Liver (tissue), 9 donors: ENCODE results near the gene SPAG4. TPM values are rescaled to one million over a fixed set of nuclear protein-coding genes. Genes with fewer than 3 reads are reported as not detected.

ENCODE experiments used
- DNase-seq: peaks from one replicate; pipeline ENCODE4 v3.0.0-alpha.2; 2017; ENCODE audit warnings: low spot score
- H3K27ac ChIP-seq, 2 donors: one replicate each; pipeline ENCODE4 v1.7.0; 2013; ENCODE audit warnings: inconsistent platforms in 2 of 2, low read length in 2 of 2, control low read depth in 1 of 2, low read depth in 1 of 2, mild to moderate bottlenecking in 1 of 2
- H3K27me3 ChIP-seq, 4 donors: one replicate each; pipeline versions ENCODE4 v1.6.1 to v1.7.0; 2013; ENCODE audit warnings: low read length in 3 of 4, inconsistent platforms in 1 of 4, mild to moderate bottlenecking in 1 of 4, moderate library complexity in 1 of 4; ENCODE audit not compliant: control insufficient read depth in 4 of 4, insufficient read depth in 4 of 4
- H3K36me3 ChIP-seq, 4 donors: one replicate each; pipeline versions ENCODE4 v1.6.1 to v1.7.0; 2013; ENCODE audit warnings: low read length in 3 of 4, mild to moderate bottlenecking in 3 of 4, low read depth in 1 of 4, moderate library complexity in 1 of 4; ENCODE audit not compliant: control insufficient read depth in 4 of 4, insufficient read depth in 3 of 4
- H3K4me1 ChIP-seq, 4 donors: one replicate each; pipeline versions ENCODE4 v1.6.1 to v1.7.0; 2013; ENCODE audit warnings: low read length in 3 of 4, mild to moderate bottlenecking in 3 of 4, moderate library complexity in 1 of 4; ENCODE audit not compliant: control insufficient read depth in 4 of 4, insufficient read depth in 4 of 4
- H3K4me3 ChIP-seq, 3 donors: one replicate each; pipeline versions ENCODE4 v1.6.1 to v1.7.0; 2013; ENCODE audit warnings: low read length in 3 of 3, control low read depth in 1 of 3, low read depth in 1 of 3, mild to moderate bottlenecking in 1 of 3
- H3K9ac ChIP-seq, 2 donors: one replicate each; pipeline ENCODE4 v1.7.0; 2013; ENCODE audit warnings: low read length in 2 of 2, mild to moderate bottlenecking in 2 of 2, moderate library complexity in 2 of 2, control low read depth in 1 of 2, low read depth in 1 of 2
- H3K9me3 ChIP-seq, 4 donors: one replicate each; pipeline versions ENCODE4 v1.6.1 to v1.7.0; 2013; ENCODE audit warnings: low read length in 3 of 4; ENCODE audit not compliant: control insufficient read depth in 4 of 4
- ATF3 ChIP-seq: IDR thresholded peaks from 2 replicates; pipeline ENCODE4 v1.6.1; 2016; ENCODE audit warnings: antibody characterized with exemption
- CTCF ChIP-seq: fragments of 150-350 bp; IDR thresholded peaks from 2 replicates; pipeline ENCODE4 v1.5.1; 2017; ENCODE audit warnings: improper control_type of control experiment, low read depth, low read length; ENCODE audit not compliant: missing input control
- EGR1 ChIP-seq, 2 donors: IDR thresholded peaks; 2 replicates each; pipeline ENCODE4 v1.6.1; 2016 to 2018; ENCODE audit warnings: antibody characterized with exemption in 2 of 2, low read depth in 2 of 2
- FOXA1 ChIP-seq: IDR thresholded peaks from 2 replicates; pipeline ENCODE4 v1.6.1; 2016; ENCODE audit warnings: antibody characterized with exemption
- HNF4A ChIP-seq, 2 donors: conservative IDR thresholded peaks; 2 replicates each; pipeline ENCODE4 v1.6.1; 2016; ENCODE audit warnings: antibody characterized with exemption in 2 of 2, mild to moderate bottlenecking in 2 of 2
- JUND ChIP-seq, 2 donors: IDR thresholded peaks; 2 replicates each; pipeline ENCODE4 v1.6.1; 2016; ENCODE audit warnings: antibody characterized with exemption in 2 of 2
- MAX ChIP-seq: IDR thresholded peaks from 2 replicates; pipeline ENCODE4 v1.6.1; 2016; ENCODE audit warnings: antibody characterized with exemption
- NR2F2 ChIP-seq: IDR thresholded peaks from 2 replicates; pipeline ENCODE4 v1.6.1; 2016; ENCODE audit warnings: antibody characterized with exemption
- REST ChIP-seq: IDR thresholded peaks from 2 replicates; pipeline ENCODE4 v1.6.1; 2016; ENCODE audit warnings: antibody characterized with exemption, mild to moderate bottlenecking
- RXRA ChIP-seq, 2 donors: IDR thresholded peaks; 2 replicates each; pipeline ENCODE4 v1.6.1; 2017 to 2018; ENCODE audit warnings: antibody characterized with exemption in 2 of 2, mild to moderate bottlenecking in 1 of 2
- TAF1 ChIP-seq: conservative IDR thresholded peaks from 2 replicates; pipeline ENCODE4 v1.6.1; 2016; ENCODE audit warnings: antibody characterized with exemption, mild to moderate bottlenecking
- YY1 ChIP-seq: IDR thresholded peaks from 2 replicates; pipeline ENCODE4 v1.6.1; 2016; ENCODE audit warnings: antibody characterized with exemption, mild to moderate bottlenecking
- WGBS: extraction: QIAGEN DNeasy Blood & Tissue Kit; methylation state at CpG from one replicate; pipeline ENCODE4 v1.1.7; 2013; 5-methylcytosine and 5-hydroxymethylcytosine counted together
- polyA plus RNA-seq, 2 donors: library from polyadenylated mRNA; stranded (reverse) in 1 of 2; unstranded in 1 of 2; fragments of 200-250 nt in 1 of 2; fragments of >200 nt in 1 of 2; fragmentation: Nextera tagmentation in 1 of 2; extraction: Ambion mirVana in 1 of 2; gene quantifications; one replicate each; pipeline versions ENCODE4 v1.2.1 to v1.2.3, GENCODE V29; 2013 to 2015
- total RNA-seq, 2 donors: library from RNA; depleted of rRNA; stranded (reverse); fragments of >200 nt; gene quantifications; one replicate each; pipeline ENCODE4 v1.2.3, GENCODE V29; 2014
- donor health status: healthy.
- donor health status: healthy.
- donor health status: healthy.
- donor health status: healthy.
- donor health status: healthy.

The SPAG4 gene
- total and polyA plus RNA-seq, 4 donors, result 2.1 to 4.6 (median 3.4) TPM

GRCh38 chr20:35621560-35621946 lies 5.9 kb downstream of the SPAG4 start:
- H3K9ac ChIP-seq, result no peak overlapping the region
- no peak overlapping the region for H3K27ac ChIP-seq
- no peak for DNase-seq
- no peaks in the 10 kb centered on the region for H3K27me3 ChIP-seq
- peaks cover 10 to 29% (median 22%) of the 10 kb centered on the region in 4 donors for H3K4me1 ChIP-seq
- H3K9me3 ChIP-seq, result no peaks in the 10 kb centered on the region
- peaks cover 7 to 14% (median 9%) of the 10 kb centered on the region in 4 donors for H3K36me3 ChIP-seq
- TF ChIP-seq RXRA (IDR thresholded peaks at IDR 0.05) (no peak), MAX (no peak), YY1 (no peak), REST (no peak)
- H3K4me3 ChIP-seq, result no peak overlapping the region
- 94% methylated on average over 2 of the region's 2 CpGs for WGBS

- Histone ChIP-seq H3K27me3 (no peaks in the 10 kb centered on the region), H3K4me1 (peaks cover 0 to 4% (median 4%) of the 10 kb centered on the region in 4 donors), H3K4me3 (no peak overlapping the region), H3K36me3 (peaks cover 7 to 48% (median 26%) of the 10 kb centered on the region in 4 donors), H3K27ac (no peak overlapping the region), H3K9ac (no peak overlapping the region), H3K9me3 (no peaks in the 10 kb centered on the region)
- DNase-seq, result no peak
- TF ChIP-seq REST (no peak), RXRA (IDR thresholded peaks at IDR 0.05) (no peak), FOXA1 (no peak), TAF1 (no peak), YY1 (no peak), NR2F2 (no peak), EGR1 (IDR thresholded peaks at IDR 0.05; ENCODE audit: low read depth in 2 of 2) (no peak), CTCF (no peak), HNF4A (conservative IDR thresholded peaks at IDR 0.05) (no peak), MAX (no peak), JUND (IDR thresholded peaks at IDR 0.05) (no peak), ATF3 (no peak)
- 95% methylated on average over 6 of the region's 6 CpGs for WGBS
These were observed 10.2 kb downstream of the SPAG4 start for GRCh38 chr20:35625584-35626385.
